GM18505 (cell line): ENCODE results near the gene ACTL6B.
A peak's percentile ranks its signal among the peaks of the same experiment; 100 is the strongest.

Experiments
- ATAC-seq: cut with Tn5 transposase; IDR thresholded peaks from one replicate; pipeline ENCODE4 v1.9.1; 2021; ENCODE audit not compliant: unreplicated experiment
- POLR2A ChIP-seq: IDR thresholded peaks from 4 replicates; pipeline ENCODE4 v1.6.1; 2011; ENCODE audit warnings: borderline replicate concordance; ENCODE audit not compliant: insufficient read depth, insufficient read length; ENCODE audit errors: extremely low read depth

ACTL6B gene

DNA sequence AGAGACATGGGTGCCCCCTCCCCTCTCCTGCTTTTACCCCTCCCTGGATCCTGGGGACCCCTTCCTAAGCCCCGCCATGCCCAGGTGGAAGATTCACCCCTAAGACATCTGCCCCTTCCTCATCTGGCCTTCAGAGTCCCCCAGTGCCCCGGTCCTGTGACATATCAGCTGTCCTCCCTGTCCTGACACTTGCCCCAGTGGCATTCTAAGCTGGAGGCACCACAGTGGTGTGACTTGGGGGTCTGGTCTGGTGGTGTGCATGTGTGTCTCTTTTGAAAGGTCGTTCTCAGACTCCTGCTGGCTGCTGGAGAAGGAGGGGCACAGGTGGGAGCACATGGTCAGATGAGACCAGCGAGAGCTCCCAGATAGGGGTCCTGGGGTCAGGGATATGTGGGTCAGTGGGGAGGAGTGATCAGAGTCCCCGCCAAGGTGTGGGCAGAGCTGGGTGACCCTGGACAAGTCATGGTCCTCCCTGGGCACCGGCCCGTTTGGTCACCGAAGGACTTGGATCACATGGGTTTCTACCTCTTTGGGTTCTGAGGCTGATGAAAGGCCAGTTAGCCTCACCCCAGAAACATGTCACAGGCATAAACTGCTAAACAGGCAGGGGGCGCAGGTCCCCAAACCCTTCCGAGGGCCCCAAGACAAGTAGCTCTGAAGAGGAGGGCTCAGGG is 14.3 kb downstream of the ACTL6B start:
- TF ChIP-seq POLR2A: no peak
- ATAC-seq: no peak

DNA sequence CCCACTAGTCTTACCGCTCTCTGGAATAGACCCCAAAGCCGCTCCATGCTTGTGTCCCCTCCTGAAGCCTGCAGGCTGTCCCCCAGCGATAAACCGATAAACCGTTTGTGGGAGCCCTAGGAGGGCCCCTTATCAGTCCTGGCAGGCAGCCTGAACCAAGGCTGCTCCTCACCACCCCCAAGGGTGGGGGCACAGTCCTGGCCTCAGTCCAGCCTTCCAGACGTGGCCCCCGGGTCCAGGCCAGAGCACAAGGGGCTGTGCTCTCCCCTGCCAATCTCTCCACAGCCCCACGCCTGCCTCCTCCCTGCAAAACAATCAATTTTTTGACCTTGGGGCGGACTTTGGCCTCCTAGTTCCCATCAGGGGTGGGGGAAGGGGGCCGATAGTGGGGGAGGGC is 14.8 kb downstream of the ACTL6B start, which contains the start of gene TFR2:
TFR2 (minus strand) TSS at position 90 of the 397 bp plus-strand sequence; CDS start at position 47, 43 bp downstream.
- no peak for TF ChIP-seq POLR2A
- no peak for ATAC-seq

DNA sequence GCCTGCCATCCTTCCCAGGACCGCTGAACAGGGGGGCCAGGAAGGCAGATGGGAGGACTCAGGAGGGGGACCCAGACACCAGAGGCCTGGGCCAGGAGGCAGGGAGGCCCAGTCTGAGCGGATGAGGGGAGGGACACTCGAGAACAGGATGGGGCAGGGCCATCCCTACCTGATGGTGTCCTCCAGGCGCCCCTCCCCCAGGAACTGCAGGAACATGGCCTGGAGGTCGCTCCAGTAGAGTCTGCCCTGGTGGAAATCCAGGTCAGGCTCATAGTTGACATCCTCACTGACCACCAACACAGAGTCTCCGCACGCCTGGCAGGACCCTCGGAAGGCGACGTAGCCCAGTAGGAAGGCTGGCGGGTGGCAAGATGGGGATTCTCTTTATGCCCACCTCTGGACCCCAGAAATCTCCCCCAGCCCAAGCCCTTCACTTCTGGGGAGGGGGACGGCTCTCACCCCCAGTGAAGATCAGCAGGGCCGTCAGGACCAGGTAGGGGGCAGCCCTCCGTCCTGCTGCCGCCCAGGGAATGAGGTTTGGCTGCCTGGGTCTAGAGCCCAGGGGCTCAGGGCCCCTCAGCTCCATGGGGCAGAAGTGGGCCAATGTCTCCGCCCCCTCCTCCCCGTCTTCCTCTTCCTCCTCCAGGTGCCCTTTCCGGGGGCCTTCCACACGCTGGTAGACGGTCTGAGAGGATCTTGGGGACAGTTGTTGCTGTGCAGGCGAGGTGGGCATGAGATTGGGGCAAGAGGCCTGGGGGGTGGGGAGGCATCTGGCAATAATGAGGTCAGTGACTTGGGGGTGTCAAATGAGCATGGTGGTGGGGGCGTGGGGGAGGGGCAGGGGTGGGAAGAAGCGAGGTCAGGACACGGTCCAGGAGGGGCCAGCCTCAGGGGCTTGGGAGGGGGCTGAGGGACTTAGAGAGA is 15.5 kb downstream of the ACTL6B start:
- ATAC-seq: no peak
- no peak for TF ChIP-seq POLR2A

DNA sequence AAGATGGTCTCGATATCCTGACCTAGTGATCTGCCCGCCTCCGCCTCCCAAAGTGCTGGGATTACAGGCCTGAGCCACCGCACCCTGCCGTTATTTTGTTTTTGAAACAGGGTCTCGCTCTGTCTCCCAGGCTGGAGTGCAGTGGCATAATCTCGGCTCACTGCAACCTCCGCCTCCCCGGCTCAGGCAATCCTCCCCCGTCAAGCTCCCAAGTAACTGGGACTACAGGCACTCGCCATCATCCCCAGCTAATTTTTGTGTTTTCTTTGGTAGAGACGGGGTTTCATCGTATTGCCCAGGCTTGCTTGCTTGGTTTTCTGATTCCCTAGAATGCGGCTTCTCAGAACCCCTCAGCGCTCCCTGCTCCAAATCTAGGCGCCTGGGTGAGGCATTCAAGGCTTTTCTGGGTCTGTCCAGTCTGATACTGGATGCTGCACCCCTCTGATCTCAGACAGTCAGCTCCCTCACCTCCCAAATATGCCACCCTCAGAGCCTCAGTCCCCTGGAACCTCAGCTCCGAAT is 16.2 kb downstream of the ACTL6B start:
- ATAC-seq: no peak
- no peak for TF ChIP-seq POLR2A

DNA sequence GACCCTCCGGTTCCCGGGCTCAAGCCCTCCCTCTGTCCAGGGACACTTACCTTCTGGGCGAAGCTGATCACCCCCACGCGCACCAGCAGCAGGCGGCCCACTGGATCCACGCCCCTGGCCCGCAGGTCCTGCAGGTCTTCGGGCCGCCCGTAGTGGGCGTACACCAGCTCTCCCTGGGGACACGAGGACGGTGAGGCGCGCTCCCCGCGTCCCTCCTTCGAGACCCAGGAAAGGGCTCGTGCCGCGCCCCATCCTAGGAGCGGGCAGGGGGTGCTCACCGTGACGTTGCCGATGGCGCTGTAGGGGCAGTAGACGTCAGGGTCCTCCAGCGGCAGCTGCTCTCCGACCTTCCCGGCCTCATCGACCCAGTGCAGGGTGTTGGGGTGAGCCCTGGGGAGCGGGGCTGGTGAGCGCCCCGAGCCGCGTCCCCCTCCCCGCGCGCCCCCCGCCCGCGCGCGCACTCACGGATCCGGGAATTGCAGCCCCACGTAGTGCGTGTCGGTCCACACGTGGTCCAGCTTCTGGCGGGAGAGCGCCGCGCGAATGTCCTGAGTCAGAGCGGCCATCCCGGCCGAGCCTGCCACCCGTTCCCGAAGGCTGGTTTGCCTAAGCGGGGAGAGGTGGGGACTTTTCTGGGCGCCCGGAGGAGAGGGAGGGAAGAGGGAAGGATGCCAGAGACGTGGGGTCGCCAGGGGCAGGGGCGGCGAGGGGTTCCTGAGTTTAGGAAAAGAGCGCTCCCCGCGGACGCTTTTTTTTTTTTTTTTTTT is 23.1 kb downstream of the ACTL6B start:
- ATAC-seq: no peak

DNA sequence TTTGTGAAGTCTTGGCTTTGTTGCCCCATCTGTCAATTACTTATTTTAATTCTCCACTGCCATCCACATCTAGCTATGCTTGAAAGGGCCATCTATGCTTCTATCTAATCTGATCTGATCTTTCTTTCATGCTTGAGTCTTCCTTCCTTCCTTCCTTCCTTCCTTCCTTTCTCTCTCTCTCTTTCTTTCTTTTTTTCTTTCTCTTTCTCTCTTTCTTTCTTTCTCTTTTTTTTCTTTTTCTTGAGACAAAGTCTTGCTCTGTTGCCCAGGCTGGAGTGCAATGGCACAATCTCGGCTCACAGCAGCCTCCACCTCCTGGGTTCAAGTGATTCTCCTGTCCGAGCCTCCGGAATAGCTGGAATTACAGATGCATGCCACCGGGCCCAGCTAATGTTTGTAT is 26.2 kb downstream of the ACTL6B start:
- no peak for TF ChIP-seq POLR2A
- ATAC-seq: no peak

More for the DNA sequence above, 23.1 kb downstream of the ACTL6B start:
- TF ChIP-seq POLR2A: peak; percentile 55

DNA sequence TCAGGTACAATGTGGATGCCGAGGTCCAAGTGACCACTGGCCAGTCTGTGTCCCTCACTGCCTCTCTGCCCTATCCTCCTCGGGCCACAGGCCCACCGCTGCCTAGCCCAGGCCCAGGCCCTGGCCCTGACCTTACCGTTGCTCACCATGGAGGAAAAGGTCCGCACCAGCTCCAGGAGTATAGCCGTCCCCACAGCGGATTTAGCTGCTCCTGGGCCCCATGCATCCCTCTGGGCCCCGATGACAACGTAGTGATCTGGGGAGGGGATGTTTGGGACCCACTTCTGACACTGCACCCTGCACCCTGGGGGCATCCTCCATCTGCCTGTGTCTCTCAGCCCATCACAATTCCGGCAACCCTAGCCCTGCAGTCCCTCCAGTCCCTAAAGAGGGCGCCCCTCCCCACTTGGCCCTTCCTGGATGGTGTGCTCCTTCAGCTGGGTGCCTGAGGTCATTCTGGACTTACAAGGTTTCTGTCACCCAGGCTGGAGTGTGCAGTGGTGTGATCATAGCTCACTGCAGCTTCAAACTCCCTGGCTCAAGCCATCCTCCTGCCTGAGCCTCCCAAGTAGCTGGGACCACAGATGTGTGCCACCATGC is 27.0 kb downstream of the ACTL6B start:
- no peak for ATAC-seq
- TF ChIP-seq POLR2A: no peak

DNA sequence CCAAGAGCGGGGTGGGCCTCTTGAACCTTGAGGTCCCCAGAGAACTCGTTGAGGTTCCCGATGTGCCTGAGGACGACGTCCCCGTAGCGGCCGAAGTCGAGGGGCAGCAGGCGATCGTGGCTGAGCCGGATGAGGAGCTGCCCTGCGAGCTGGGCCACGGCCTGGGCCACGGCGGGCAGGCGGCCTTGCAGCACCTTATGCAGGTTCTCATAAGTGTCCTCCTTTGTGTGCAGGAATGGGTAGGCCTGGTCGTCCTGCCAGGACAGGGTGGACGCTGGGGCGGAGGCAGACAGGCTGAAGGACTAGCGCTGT is 29.1 kb downstream of the ACTL6B start:
- ATAC-seq: no peak
- TF ChIP-seq POLR2A: no peak

DNA sequence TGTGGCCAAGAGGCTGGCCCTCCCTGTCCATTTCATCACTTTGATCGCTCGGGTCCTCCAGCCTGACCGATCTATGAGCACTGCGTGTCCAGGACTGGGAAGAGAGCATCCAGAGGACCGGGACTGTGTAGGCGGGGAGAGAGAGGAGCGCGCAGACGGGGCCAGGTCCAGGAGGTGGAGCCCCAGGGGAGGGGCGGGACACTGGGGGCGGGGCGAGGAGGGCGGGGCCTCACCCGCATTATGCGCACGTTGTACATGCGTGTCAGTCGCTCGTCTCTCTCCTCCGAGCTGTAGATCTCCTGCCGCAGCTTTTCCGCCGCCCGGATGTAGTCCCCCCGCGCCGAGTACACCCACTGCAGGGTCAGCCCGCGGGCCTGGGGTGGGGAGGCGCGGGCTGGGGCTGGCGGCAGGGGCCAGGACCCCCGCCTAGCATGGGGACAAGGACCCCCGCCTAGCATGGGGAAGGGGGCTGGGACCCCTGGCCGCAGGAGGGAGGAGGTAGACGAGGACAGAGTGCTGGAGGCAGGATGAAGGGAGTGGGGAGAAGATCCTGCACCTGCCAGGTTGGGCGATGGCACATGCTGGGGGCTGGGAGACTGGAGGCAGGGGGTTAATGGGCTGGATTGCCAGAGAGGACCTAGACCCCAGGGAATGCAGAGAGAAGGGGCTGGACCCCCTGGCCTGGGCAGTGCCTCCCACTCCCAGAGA is 29.6 kb downstream of the ACTL6B start:
- TF ChIP-seq POLR2A: peak; percentile 58
- ATAC-seq: peak; percentile 68

DNA sequence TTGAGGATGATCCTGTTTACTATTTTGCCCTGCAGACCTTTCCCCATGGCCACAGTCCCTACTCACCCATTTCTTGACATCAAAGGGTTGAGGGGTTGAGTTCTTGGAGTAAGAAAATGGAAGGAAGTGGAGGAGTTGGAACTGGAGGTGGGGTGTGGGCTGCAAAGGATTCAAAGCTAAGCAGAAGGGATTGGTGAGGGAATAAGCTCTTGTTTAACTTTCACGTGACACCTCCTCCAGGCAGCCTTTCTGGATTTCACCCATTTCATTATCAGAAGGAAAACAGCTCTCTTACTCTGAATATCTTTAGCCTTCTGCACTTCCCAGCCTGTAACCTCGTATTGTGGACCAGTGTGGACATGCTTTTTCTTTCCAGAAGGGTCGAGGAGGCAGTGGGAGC is 30.2 kb downstream of the ACTL6B start:
- TF ChIP-seq POLR2A: no peak
- ATAC-seq: no peak

DNA sequence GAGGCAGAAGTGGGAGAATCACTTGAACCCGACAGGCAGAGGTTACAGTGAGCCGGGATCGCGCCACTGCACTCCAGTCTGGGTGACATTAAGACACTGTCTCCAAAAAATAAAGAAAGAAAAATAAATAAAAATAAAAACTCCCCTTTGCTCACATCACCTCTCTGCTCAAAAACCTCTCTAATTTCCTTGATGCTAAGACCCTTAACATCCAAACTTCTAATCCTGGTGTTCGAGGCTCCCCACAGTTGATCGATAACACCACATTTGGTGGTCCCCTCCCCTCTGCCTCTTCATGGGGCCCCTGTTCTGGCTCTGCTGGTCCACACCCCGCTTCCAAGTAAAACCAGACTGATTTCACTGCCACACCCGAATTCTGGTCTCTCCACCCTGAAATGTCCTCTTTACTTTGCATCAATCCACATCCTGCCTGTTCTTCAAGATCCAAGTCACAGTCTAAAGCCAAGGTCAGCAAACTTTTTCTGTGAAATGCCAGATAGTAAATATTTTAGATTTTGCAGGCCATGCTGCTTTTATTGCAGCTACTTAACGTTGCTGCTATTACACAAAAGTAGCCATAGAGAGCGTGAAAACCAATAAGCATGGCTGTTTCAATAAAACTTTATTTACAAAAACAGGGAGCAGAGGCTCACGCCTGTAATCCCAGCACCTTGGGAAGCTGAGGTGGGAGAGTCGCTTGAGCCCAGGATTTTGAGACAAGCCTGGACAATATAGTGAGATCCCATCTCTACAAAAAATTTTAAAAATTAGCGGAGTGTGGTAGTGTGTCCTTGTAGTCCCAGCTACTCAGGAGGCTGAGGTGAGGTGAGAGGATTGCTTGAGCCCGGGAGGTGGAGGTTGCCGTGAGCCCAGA is 32.1 kb downstream of the ACTL6B start:
- TF ChIP-seq POLR2A: no peak
- ATAC-seq: no peak
